ENCODE data around the gene CNOT3.
A peak's percentile ranks its signal among the peaks of the same experiment; 100 is the strongest.
"Not testable (repeated sequence)": the region's sequence is repeated elsewhere in the genome, so short reads cannot be mapped to it uniquely, and the experiment has no call there.

The CNOT3 gene

DNA sequence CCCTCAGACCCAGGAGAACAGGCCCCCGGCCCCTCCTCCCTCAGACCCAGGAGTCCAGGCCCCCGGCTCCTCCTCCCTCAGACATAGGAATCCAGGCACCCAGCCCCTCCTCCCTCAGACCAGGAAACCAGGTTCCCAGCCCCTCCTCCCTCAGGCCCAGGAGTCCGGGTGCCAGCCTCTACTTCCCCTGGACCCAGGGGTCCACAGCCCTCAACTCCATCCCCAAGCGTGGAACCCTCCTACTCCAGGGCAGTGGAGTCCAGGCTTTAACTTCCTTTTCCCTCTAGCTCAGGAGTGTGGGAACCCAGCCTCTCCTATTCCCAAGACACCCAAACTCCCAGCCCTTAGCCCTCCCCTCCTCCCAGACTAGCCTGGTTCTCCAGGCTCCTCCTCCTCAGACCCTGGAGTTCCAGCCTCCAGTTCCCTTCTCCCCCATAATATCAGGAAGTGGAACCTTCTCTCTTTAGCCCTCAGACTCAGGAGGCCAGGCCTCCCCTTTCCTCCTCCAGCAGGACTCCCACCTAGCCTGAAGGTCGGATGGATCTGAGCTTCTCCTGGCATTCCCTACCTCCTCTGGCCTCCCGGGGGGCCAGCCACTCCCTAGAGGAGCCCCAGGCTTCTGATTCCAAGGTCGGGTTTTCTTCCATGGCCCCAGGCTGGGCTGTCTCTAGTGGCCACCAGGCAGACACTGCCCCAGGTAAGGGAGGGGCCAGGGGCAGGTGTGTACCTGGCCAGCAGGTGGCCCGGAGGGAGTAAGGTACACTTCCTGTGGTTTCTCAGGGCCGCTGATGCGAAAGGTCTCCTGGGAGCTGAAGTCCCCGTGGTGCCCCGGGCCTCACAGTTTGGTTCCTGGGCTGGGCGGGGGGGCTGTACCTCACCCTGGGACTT is 35.2 kb downstream of the CNOT3 start, which contains the start of gene TMC4:
Gene TMC4 (minus strand): TSS at position 690 of the 888 bp plus-strand sequence. CDS start 43 bp downstream, at position 647.
- DNase-seq, result no peak

DNA sequence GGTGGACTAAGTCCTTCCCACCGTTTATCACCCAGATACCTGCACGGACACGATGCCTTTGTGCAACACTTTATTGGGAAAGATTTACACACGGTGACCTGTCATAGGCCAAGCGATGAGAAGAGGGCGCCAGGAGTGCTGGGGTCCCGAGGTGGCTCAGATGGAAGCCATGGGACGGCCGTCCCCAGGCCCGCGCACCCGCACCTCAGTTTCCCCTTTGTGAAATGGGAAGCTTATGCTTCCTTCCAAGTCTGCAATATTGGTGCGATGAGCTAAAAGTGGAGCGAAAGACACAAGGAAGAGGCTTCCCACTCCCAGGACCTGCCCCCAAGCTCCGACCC is 35.8 kb downstream of the CNOT3 start:
- DNase-seq, result no peak

DNA sequence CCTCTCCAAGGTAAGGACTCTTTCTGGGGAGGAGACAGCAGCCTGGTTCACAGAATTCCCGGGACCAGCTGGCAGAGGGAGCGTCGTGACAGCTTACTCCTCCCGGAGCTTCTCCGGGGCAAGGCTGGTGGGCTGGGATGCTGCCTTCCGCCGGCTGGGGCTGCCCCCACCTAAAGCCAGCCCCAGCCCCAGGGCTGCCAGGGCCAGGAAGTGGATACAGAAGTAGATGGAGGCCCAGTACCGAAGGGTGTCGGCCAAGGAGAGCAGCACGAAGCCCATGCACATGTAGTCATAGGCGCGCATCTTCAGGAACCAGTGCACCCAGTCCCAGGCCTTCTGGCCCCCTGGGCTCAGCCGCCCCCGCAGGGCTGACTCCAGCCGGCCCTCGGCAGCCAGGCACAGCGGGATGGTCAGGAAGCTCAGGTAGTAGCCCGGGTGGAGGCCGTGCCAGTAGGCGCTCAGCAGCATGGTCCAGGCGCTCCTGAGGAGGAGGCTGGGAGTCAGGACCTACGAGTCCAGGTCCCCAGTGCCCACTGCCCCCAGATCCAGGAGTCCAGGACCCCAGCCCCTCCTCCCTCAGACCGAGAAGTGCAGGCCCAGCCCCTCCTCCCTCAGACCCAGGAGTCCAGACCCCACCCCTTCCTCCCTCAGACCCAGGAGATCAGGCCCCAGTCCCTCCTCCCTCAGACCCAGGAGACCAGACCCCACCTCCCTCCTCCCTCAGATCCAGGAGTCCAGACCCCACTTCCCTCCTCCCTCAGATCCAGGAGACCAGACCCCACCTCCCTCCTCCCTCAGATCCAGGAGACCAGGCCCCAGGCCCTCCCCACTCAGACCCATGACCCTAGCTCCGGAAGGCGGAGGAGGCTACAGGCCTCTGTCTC is 36.6 kb downstream of the CNOT3 start:
- no peak for DNase-seq

DNA sequence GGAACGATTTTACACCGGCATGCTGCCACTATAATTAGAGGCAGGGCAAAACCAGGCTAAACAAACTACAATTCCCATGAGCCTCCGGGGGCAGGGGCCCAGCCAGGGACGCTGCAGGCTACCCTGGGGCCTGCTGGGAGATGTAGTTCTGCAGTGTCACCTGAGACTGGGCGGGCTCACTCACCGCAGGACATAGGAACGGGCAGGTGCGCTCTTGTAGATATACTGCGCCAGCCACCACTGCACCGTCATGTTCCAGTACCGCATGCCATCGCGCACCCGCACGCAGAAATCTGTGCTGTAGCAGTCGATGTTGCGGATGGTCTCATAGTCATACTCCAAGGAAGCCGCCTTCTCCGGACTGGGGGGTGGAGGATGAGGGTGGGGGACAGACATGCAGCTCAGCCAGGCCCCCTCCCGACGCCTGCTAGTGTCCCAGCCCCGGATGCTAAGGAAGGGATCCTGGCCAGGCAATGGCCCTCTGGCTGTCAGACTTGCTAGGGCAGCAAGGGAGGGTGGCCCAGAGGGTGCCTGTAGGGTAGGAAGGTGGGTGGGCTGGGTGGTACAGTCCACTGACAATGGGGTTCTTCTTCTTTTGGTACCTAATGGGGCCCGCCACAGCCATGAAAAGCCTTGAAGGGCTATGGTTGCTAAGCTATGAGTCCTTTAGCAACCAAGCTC is 41.2 kb downstream of the CNOT3 start:
- DNase-seq, result no peak

DNA sequence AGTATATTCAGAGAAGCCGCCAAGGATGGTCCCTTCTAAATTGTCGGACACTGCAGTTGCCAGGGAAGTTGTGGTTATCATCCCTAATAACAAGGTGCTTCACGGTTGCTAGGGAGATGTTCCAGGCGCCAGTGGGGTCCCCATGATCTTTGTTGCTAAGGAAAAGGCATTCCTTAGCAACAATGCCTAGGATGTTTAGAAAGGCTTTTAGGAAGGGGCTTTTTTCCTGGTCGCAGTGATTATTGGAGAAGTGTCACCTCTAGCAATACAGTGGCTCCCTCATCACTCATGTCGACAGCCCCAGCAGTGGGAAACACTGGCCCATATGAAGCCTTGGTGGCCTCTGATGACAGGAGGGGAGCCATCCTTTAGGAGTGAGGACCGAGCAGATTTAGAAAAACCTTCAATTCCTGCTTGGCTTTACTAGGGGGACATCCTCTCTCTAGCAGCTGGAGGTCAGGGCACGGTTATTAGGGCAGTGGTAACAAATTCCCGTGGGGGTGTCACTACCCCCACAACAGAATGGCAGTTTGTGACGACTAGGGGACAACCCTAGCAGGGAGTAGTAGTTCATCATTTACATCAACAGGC is 41.8 kb downstream of the CNOT3 start:
- no peak for DNase-seq

DNA sequence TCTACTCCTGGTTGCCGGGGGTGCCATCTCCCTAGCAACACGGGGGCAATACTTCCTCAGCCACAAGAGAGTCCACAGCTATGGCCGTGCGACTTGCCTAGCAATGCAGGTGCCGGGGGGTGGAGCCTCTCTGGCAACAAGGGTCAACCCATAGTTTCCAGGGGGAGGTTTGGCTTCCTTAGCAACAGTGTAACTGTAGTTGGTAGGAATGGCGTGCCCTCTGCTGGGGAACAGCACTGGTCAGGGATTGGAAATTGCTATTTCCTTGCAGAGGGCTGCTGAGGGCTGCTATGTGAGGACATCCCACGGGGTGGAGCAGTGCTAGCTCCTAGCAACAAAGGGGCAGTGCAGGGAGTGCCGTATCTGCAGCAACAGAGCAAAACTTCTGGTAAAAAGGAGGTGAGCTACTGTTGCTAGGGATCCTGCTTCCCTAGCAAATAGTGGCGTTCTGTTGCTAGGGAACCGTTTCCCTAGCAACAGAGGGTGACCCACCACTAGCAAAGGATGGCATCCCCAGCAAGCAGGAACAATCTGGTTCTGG is 42.4 kb downstream of the CNOT3 start:
- DNase-seq, result no peak

DNA sequence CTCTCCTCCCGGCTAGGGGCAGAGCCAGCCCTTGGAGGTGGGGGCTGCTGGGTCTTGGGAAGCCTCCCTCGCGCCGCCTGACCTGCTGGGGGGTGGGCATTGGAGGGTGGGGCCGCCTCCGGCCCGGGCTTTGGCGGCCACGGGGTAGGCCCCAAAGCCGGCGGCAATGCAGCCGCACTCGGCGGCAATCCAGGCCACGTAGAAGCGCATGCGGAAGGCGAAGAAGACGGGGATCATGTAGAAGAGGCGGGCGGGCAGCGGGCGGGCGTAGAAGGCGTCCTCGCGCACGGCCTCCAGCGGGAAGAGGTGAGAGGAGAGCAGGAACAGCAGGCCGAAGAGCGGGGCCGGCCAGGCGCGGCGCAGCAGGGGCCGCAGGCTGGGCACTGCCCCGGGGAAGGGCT is 43.1 kb downstream of the CNOT3 start:
- DNase-seq, result no peak

DNA sequence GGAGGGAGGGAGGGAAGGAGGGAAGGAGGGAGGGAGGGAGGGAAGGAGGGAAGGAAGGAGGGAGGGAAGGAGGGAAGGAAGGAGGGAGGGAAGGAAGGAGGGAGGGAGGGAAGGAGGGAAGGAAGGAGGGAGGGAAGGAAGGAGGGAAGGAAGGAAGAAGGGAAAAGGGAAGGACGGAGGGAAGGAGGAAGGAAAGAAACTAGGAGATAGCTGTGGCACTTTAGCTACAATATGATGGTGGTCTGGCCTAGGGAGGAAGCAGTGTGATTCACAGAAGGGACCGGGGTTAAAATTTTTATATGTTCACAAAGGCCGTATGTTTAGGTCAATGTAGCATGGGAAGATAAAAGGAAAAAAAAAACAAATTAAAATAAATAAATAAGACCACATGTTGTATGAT is 44.3 kb downstream of the CNOT3 start:
- DNase-seq, result not testable (repeated sequence)

DNA sequence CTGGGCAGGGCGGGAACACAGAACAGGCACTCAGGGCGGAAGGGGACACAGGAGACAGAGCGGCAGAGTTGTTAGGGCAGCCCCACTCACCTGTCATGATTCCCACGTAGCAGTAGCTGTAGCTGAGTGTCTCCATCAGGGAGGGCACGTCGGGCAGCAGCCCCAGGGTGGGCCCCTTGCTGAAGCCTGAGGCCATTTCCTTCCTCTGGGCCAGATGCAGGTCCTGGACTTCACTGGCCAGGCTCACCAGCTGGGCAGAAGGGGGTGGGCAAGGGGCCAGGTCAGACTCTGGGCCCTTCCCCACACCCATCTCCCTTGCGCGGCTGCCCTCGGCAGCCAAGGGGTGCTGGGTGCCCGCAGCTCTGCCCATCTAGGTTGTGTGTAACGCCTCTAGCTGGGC is 45.9 kb downstream of the CNOT3 start:
- no peak for DNase-seq

DNA sequence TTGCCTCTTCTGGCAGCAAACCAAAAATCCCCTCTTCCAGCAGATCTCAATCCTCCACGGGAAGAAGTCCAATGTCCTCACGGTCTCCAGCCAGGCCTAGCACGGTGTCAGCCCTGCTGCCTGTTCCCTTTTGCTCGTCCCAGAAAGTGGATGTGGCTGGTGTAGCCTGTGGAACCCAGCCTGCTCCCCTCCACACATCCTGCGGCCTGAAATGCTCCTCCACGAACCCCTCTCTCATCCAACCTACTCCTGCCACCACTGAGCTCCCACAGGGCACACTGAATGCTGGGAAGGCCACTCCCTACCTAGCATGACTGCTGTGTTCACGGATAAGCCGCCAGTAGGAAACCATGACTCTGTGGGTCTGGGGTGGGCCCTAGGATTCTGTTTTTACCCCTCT is 48.8 kb downstream of the CNOT3 start:
- no peak for DNase-seq

DNA sequence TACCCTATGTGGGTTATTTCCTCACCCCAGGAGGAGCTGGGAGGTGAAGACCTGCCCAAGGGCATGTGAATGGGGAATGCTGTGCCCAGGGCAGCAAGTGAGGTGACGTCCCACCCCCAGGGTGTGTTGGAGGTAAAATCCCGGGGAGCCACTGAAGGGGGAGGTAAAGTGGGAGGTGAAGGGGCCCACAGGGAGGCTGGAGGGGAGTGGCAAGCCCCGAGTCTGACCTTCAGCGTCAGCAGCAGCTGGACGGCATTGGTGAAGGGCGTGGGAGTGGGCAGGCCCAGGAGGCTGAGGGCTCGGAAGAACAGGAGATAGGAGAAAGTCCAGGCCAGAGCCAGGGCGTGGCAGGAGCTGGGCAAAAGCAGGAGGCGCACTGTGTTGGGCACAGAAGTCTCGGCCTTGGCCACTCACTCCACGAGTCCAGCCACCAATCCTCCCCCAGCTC is 49.4 kb downstream of the CNOT3 start:
- DNase-seq, result no peak

DNA sequence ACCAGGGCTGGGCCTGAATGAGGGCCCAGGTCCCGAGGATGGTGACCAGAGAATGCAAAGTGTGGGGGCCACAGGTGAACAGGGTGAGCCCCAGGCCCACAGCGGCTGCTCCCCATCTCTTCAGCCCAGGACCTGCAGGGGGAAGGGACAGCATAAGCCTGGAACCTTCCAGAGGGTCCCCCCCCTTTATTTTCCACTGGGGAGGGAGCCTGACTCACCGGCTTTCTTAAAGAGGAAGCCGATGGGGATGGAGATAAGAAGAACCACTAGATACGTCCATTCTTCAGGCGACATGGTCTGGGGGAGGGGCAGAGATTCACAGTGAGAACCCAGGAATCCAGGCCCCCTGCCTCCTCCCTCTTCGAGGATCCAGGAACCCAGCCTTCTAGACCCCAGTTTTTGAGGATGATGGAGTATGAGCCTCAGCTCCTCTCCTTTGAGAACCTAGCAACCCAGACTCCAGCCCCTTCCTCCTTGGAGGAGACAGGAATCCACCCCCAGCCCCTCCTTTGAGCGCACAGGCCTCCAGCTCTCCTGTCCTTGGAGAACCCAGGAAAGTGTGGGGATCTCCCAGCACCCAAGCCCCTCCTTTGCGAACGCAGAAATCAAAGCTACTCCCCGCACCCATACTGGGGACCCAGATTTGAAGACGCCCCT is 50.8 kb downstream of the CNOT3 start:
- DNase-seq, result no peak

DNA sequence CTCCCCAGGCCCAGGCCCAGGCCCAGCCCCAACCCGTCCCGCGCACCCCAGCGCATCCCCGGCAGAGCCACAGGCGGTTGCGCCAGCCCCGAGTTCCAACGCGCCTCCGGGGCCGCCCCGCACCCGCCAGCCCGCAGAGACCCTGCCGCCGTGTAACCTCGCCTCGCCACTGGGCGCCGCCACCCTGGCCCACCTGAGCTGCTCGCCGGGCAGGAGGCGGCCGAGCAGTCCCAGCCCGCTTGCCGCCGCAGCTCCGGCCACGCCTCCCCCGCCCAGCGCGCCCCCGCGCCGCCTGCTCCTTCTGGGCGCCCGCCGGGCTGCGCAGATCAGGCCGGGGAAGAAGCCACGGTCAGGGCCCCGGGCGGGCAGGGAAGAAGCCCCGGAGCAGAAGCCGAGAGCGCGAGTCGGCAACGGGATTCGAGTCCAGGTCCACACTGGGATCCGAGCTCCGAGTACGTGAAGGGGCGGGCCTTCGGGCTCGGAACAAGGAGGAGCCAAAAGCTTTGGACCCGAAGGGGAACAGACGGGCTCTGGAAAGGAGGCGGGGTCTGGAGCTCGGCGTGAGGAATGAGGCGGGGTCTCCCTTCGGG is 51.7 kb downstream of the CNOT3 start, which contains the start of gene MBOAT7:
Gene MBOAT7 (minus strand): TSS at position 436 of the 590 bp plus-strand sequence. CDS start 1,072 bp downstream, outside the sequence.
- peak in 3 of 4 experiments; percentile 62 to 72 (median 65) for DNase-seq

DNA sequence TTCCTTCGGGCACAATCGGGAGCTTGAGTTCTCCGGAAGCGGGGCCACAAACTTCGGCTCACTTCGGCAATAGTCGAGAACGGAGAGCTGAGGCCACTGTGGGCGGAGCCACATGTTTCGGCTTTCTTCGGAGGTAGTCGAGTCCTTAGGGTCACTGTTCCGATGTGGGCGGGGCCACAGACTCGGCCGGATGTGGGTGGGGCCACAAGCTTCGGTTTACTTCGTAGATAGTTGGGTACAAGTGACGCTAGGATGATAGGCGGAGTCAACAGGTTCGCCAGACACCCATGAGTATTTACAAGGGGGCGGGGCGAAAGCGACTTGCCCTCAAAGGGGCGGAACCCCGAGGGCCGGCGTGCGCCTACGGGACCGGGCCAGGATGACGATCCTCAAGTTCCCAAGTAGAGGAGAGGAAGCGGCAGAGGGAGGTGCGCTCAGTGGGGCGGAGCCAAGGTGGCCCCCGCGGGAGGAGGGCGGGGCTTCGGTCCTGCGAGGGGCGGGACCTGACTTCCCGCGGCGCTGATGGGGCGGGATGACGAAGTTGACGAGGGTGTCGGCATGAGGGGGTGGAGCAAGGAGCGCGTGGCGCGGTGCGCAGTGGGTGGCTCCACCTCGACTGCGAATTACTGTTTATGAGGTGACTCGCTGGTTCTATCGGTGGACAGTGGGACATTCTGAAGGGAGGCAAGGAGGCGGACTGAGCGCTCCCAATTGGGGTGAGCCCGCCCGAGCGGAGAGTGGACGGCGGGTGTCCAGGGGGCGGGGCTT is 52.4 kb downstream of the CNOT3 start:
- peak; percentile 99 to 100 (median 100) for DNase-seq

DNA sequence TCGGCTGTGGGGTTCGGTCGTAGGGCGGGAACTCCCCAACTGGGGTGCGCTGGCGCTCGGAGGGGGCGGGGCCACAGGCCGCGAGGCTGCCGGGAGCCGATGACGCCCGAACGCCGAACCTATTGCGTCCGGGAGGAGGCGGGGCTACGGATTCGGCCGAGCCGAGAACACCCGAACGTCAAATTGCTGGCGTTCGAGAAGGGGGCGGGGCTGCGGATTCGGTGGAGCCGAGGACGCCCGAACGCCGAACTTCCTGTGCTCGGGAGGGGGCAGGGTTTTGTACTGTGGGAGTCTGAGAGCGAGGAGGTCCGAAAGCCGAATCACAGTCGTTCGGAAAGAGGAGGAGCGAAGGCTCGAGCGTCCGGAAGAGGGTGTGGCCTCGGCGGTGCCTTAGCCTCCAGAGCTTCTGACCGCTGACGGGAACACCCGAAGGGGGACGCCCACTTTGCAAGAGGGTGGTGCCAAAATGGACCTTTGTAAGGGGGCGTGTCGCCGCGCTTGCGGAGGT is 53.0 kb downstream of the CNOT3 start:
- DNase-seq, result peak; percentile 99 to 100 (median 99)

DNA sequence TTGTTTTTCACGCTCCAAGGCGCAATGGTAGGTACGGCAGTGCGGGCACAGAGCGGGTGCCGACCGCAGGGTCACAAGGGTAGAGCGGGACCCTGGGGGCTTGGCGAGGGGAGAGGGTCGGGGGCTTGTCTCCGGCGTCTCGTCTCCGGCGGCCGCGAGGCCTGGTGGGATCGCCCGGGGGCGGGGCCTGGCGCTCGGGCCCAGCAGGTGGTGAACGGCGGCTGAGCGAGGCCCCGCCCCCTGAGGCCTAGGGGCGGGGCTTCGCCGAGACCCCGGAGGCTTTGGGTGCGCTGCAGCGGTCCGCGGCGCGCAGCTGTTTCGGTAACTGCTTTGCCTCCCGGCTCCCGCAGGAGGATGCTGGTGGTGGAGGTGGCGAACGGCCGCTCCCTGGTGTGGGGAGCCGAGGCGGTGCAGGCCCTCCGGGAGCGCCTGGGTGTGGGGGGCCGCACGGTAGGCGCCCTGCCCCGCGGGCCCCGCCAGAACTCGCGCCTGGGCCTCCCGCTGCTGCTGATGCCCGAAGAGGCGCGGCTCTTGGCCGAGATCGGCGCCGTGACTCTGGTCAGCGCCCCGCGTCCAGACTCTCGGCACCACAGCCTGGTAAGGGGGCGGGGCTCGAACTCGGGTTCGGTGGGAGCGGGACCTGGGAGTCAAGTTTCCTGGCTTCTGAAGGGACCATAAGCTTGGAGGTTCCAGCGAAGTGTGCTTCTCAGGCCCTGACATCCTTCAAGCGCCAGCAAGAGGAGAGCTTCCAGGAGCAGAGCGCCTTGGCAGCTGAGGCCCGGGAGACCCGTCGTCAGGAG is 53.6 kb downstream of the CNOT3 start, which contains the start of gene TSEN34:
Gene TSEN34 (plus strand): TSS at position 298 of the 800 bp plus-strand sequence. CDS start 57 bp downstream, at position 355.
- peak; percentile 87 to 92 (median 89) for DNase-seq

DNA sequence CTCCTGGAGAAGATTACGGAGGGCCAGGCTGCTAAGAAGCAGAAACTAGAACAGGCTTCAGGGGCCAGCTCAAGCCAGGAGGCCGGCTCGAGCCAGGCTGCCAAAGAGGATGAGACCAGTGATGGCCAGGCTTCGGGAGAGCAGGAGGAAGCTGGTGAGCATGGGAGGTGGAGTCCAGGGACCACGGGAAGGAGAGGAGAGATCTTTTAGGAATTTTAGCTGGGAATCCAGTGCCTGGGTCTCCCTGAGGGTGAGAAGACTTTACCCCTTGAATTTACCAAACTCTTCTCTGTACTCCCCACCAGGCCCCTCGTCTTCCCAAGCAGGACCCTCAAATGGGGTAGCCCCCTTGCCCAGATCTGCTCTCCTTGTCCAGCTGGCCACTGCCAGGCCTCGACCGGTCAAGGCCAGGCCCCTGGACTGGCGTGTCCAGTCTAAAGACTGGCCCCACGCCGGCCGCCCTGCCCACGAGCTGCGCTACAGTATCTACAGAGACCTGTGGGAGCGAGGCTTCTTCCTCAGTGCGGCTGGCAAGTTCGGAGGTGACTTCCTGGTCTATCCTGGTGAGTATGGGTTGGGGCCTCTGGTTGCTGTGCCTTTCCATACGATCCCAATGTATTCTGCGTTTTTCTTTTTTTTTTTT is 54.4 kb downstream of the CNOT3 start:
- DNase-seq, result no peak

DNA sequence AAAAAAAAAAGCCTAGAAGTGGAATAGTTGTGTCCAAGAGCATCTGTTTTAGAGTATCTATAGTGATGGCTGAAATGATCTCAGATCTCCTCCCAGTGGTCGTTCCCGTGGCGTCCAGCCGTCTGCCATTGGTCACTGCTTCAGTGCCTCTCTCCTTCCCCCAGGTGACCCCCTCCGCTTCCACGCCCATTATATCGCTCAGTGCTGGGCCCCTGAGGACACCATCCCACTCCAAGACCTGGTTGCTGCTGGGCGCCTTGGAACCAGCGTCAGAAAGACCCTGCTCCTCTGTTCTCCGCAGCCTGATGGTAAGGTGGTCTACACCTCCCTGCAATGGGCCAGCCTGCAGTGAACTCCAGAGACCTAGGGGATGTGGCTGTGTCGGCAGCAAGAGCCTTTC is 55.4 kb downstream of the CNOT3 start:
- DNase-seq, result no peak

DNA sequence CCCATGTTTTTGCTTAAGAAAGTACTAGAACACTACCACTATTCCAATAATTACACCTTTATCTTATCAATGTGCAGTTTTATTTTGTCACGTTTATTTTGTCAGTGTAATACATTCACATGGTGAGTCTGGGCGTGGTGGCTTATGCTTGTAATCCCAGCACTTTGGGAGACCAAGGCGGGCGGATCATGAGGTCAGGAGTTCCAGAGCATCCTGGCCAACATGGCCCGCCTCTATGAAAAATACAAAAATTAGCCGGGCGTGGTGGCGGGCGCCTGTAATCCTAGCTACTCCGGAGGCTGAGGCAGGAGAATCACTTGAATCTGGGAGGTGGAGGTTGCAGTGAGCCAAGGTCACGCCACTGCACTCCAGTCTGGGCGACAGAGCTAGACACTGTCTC is 56.9 kb downstream of the CNOT3 start:
- DNase-seq, result not testable (repeated sequence)
